Measurements from ENCODE around the gene HEATR5B. TPM values are rescaled to one million over a fixed set of nuclear protein-coding genes. Genes with fewer than 3 reads are reported as not detected.

Gene HEATR5B
- total and polyA plus RNA-seq, 2 of the 4 experiments (the other 2 are of a cell fraction), result 8.3 to 17.9 TPM

GRCh38 chr2:37096568-37096967 is 12.4 kb upstream of the HEATR5B start:
- Histone ChIP-seq H3K27ac (ENCODE audit: insufficient read depth, low read length) (no peak overlapping the region), H3K4me1 (ENCODE audit: control insufficient read depth, insufficient read depth, low read length) (no peaks in the 10 kb centered on the region), H4K5ac (ENCODE audit: low read depth, low read length) (no peak overlapping the region), H2BK15ac (ENCODE audit: low read depth, low read length) (no peak overlapping the region), H3K4me2 (ENCODE audit: low read depth, low read length) (no peak overlapping the region), H4K8ac (ENCODE audit: low read depth in 2 of 2, low read length in 2 of 2) (no peak overlapping the region), H2AK5ac (ENCODE audit: low read depth, low read length) (no peak overlapping the region), H4K91ac (ENCODE audit: insufficient read depth, low read depth, low read length) (no peak overlapping the region), H2AK9ac (replicated peaks; ENCODE audit: low read depth, low read length, poor library complexity) (no peak overlapping the region), H3K9ac (ENCODE audit: low read depth, low read length) (no peak overlapping the region), H2BK20ac (ENCODE audit: low read depth, low read length) (no peak overlapping the region), H3K27me3 (ENCODE audit: control insufficient read depth, insufficient read depth, low read length) (no peaks in the 10 kb centered on the region), H2BK120ac (ENCODE audit: low read depth, low read length) (no peak overlapping the region), H3K9me3 (ENCODE audit: control insufficient read depth, insufficient read depth, low read length) (no peaks in the 10 kb centered on the region), H3K56ac (ENCODE audit: extremely low read depth, insufficient read depth, low read length) (no peak overlapping the region), H2AFZ (replicated peaks; ENCODE audit: low read length, poor library complexity) (no peak overlapping the region), H2BK5ac (ENCODE audit: low read depth, low read length, poor library complexity, severe bottlenecking) (no peak overlapping the region), H4K20me1 (ENCODE audit: insufficient read depth, low read length) (no peaks in the 10 kb centered on the region), H3K18ac (ENCODE audit: low read depth, low read length) (no peak overlapping the region), H3K4me3 (ENCODE audit: insufficient read depth, low read depth, low read length) (no peak overlapping the region), H3K36me3 (ENCODE audit: control insufficient read depth, insufficient read depth, low read length) (peaks cover 16% of the 10 kb centered on the region), H3K14ac (replicated peaks; ENCODE audit: low read depth, low read length) (no peak overlapping the region), H3K79me1 (ENCODE audit: low read depth in 1 of 2, low read length in 2 of 2) (peaks cover 0 to 3% of the 10 kb centered on the region in 2 experiments; a peak in 1 of 4 replicates), H3K4ac (ENCODE audit: low read depth, low read length) (no peak overlapping the region), H3K9me1 (ENCODE audit: insufficient read depth, low read length) (no peaks in the 10 kb centered on the region), H3K23ac (ENCODE audit: low read depth, low read length) (no peak overlapping the region)
- ATAC-seq (ENCODE audit: low read depth) (no peak), DNase-seq (no peak)
- TF ChIP-seq RCOR1 (IDR thresholded peaks at IDR 0.05; ENCODE audit: insufficient replicate concordance, low read length), result no peak
- no peak for TF ChIP-seq RFX5 (IDR thresholded peaks at IDR 0.05; ENCODE audit: low read depth, low read length)
- no peak for TF ChIP-seq SMC3 (IDR thresholded peaks at IDR 0.05; ENCODE audit: low read depth, low read length)
- no peak for TF ChIP-seq CHD1 (IDR thresholded peaks at IDR 0.05; ENCODE audit: low read depth, low read length)
- no peak for TF ChIP-seq MXI1 (IDR thresholded peaks at IDR 0.05; ENCODE audit: borderline replicate concordance, low read depth, low read length)
- no peak for TF ChIP-seq MAFK (IDR thresholded peaks at IDR 0.05; ENCODE audit: low read depth, low read length)
- no peak for TF ChIP-seq CEBPB (IDR thresholded peaks at IDR 0.05; ENCODE audit: low read depth, low read length)
- no peak for TF ChIP-seq POLR2A (IDR thresholded peaks at IDR 0.05; ENCODE audit: low read depth, low read length)
- no peak for TF ChIP-seq RAD21 (IDR thresholded peaks at IDR 0.05; ENCODE audit: low read length)
- no peak for TF ChIP-seq MAZ (IDR thresholded peaks at IDR 0.05; ENCODE audit: borderline replicate concordance, low read depth, low read length)
- no peak for TF ChIP-seq FOS (IDR thresholded peaks at IDR 0.05; ENCODE audit: low read depth, low read length)
- TF ChIP-seq, protein P1, sequence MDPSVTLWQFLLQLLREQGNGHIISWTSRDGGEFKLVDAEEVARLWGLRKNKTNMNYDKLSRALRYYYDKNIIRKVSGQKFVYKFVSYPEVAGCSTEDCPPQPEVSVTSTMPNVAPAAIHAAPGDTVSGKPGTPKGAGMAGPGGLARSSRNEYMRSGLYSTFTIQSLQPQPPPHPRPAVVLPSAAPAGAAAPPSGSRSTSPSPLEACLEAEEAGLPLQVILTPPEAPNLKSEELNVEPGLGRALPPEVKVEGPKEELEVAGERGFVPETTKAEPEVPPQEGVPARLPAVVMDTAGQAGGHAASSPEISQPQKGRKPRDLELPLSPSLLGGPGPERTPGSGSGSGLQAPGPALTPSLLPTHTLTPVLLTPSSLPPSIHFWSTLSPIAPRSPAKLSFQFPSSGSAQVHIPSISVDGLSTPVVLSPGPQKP (IDR thresholded peaks at IDR 0.05; ENCODE audit: borderline replicate concordance, low read depth, low read length), result no peak
- TF ChIP-seq, protein P2, sequence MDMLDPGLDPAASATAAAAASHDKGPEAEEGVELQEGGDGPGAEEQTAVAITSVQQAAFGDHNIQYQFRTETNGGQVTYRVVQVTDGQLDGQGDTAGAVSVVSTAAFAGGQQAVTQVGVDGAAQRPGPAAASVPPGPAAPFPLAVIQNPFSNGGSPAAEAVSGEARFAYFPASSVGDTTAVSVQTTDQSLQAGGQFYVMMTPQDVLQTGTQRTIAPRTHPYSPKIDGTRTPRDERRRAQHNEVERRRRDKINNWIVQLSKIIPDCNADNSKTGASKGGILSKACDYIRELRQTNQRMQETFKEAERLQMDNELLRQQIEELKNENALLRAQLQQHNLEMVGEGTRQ (IDR thresholded peaks at IDR 0.05; ENCODE audit: low read depth, low read length), result no peak
- TF ChIP-seq CTCF (conservative IDR thresholded peaks at IDR 0.05; ENCODE audit: low read depth, low read length), result no peak
- no peak for TF ChIP-seq BHLHE40 (IDR thresholded peaks at IDR 0.05; ENCODE audit: low read depth, low read length)
- TF ChIP-seq NFE2L2 (IDR thresholded peaks at IDR 0.05; ENCODE audit: low read depth, low read length), result no peak
- ChIA-PET CTCF (no interaction called here), POLR2A (ENCODE audit: unreplicated experiment) (no interaction called here)
- TSS peak; percentile 66 for BruUV-seq (replicated peaks)
- dilution Hi-C loops (cut with HindIII; ENCODE audit: low sequenced_read_pairs, unreplicated experiment) (no loop called here), intact Hi-C loops (cut with micrococcal nuclease) (no loop called here), in situ Hi-C loops (cut with MboI; ENCODE audit: low sequenced_read_pairs) (no loop called here)
- no CpG with 5 or more reads among the region's 1 CpG for WGBS, 2 experiments (ENCODE audit: extremely low coverage in 2 of 2, insufficient read length in 1 of 2)
